Kidney (tissue), 14 donors: ENCODE data around the gene HSH2D. TPM values are rescaled to one million over a fixed set of nuclear protein-coding genes. Genes with fewer than 3 reads are reported as not detected.

Experiments used
- DNase-seq, 5 donors: peaks; one replicate each; pipeline ENCODE4 v3.0.0-alpha.2; 2013 to 2020
- FAIRE-seq: peaks from 2 replicates; lab custom pipeline; 2012; peaks lifted over from hg19 to GRCh38; lab: Jason Lieb, UNC
- H3K27ac ChIP-seq, 2 donors: one replicate each; pipeline ENCODE4 v1.7.0; 2013; ENCODE audit warnings: low read depth in 2 of 2, low read length in 2 of 2, inconsistent platforms in 1 of 2
- H3K27me3 ChIP-seq: one replicate; pipeline ENCODE4 v1.7.1; 2013; ENCODE audit warnings: low read length, inconsistent platforms; ENCODE audit not compliant: control insufficient read depth, insufficient read depth
- H3K36me3 ChIP-seq, 3 donors: one replicate each; pipeline versions ENCODE4 v1.7.0 to v1.7.1; 2013; ENCODE audit warnings: low read length in 3 of 3, control low read depth in 1 of 3, inconsistent platforms in 1 of 3; ENCODE audit not compliant: insufficient read depth in 3 of 3, control insufficient read depth in 2 of 3
- H3K4me1 ChIP-seq, 3 donors: one replicate each; pipeline versions ENCODE4 v1.7.0 to v1.7.1; 2013; ENCODE audit warnings: low read length in 3 of 3, inconsistent platforms in 1 of 3, low read depth in 1 of 3; ENCODE audit not compliant: control insufficient read depth in 2 of 3, insufficient read depth in 2 of 3
- H3K4me3 ChIP-seq, 3 donors: one replicate each; pipeline versions ENCODE4 v1.7.0 to v1.8.1; 2013; ENCODE audit warnings: low read length in 3 of 3, control low read depth in 1 of 3, inconsistent platforms in 1 of 3
- H3K9ac ChIP-seq, 3 donors: one replicate each; pipeline versions ENCODE4 v1.7.0 to v1.7.1; 2013; ENCODE audit warnings: low read length in 3 of 3, control low read depth in 1 of 3, inconsistent platforms in 1 of 3
- H3K9me3 ChIP-seq, 3 donors: one replicate each; pipeline versions ENCODE4 v1.7.0 to v1.7.1; 2013; ENCODE audit warnings: low read length in 3 of 3, control low read depth in 1 of 3, inconsistent platforms in 1 of 3; ENCODE audit not compliant: control insufficient read depth in 2 of 3, insufficient read depth in 1 of 3
- intact Hi-C: fragments of 100-400 bp; cut with DNase I; formaldehyde crosslinking; loops from one replicate; pipeline ENCODE4 v1.11.1; 2022
- polyA plus RNA-seq: library from polyadenylated mRNA; stranded (reverse); fragments of 350-450 nt; fragmentation: Illumina TruSeq; extraction: RNeasy Lipid Tissue Mini Kit (QIAGEN cat#74804); gene quantifications from one replicate; pipeline ENCODE4 v1.2.3, GENCODE V29; 2014; ENCODE audit warnings: low read depth, low replicate concordance; ENCODE audit not compliant: insufficient read depth
- total RNA-seq: library from RNA; stranded (reverse); fragmentation: NEBNext Ultra II Directional; extraction: Animal tissue kit (Norgen Biotek cat#: 25700); gene quantifications from one replicate; pipeline ENCODE4 v1.2.1, GENCODE V29; 2021
- TF ChIP-seq, protein P1 (sequence below): IDR thresholded peaks from 3 replicates; pipeline ENCODE4 v1.5.1; 2012; ENCODE audit warnings: mild to moderate bottlenecking, moderate library complexity, borderline replicate concordance; ENCODE audit not compliant: insufficient read depth; ENCODE audit errors: extremely low read depth
- donor health status: control.
- donor health status: control.
- donor health status: control.
- donor health status: control.
- donor health status: control.
- donor health status: DM: yes; HTN: yes; CAD: no.
- donor health status: Normal renal cell carcinoma (clear cell type).

HSH2D gene
- total and polyA plus RNA-seq, 2 donors from 2014 or later, result 0.41 to 7.7 TPM

DNA sequence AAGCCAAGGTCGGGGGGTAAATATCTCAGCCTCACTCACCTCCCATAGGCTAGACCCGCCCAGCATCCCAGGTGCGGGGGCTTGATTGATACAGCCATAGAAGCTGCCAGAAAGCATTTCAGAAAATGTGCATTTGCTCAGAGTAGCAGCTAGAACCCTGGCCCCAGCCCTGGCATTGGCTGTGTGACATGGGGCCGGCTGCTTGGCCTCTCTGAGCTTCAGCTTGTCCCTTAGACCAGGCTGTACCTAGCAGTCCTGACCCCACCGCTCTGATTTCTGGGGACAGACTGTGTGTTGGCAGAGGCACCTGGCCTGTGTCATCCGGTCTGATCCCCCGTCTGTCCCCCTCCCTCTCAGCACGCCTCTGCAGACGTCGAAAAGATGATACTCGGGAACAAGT, 16.4 kb upstream of the HSH2D start:
- Histone ChIP-seq H3K9ac (no peak overlapping the region), H3K4me3 (no peak overlapping the region), H3K36me3 (peaks cover 4 to 54% (median 40%) of the 10 kb centered on the region in 3 donors), H3K4me1 (no peaks in the 10 kb centered on the region), H3K27ac (no peak overlapping the region), H3K9me3 (no peaks in the 10 kb centered on the region), H3K27me3 (no peaks in the 10 kb centered on the region)
- DNase-seq (no peak), FAIRE-seq (no peak)
- TF ChIP-seq, protein P1, sequence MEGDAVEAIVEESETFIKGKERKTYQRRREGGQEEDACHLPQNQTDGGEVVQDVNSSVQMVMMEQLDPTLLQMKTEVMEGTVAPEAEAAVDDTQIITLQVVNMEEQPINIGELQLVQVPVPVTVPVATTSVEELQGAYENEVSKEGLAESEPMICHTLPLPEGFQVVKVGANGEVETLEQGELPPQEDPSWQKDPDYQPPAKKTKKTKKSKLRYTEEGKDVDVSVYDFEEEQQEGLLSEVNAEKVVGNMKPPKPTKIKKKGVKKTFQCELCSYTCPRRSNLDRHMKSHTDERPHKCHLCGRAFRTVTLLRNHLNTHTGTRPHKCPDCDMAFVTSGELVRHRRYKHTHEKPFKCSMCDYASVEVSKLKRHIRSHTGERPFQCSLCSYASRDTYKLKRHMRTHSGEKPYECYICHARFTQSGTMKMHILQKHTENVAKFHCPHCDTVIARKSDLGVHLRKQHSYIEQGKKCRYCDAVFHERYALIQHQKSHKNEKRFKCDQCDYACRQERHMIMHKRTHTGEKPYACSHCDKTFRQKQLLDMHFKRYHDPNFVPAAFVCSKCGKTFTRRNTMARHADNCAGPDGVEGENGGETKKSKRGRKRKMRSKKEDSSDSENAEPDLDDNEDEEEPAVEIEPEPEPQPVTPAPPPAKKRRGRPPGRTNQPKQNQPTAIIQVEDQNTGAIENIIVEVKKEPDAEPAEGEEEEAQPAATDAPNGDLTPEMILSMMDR, result no peak
- intact Hi-C loops, result no loop called here

- intact Hi-C loops, result no loop called here
- Histone ChIP-seq H3K4me1 (no peaks in the 10 kb centered on the region), H3K27me3 (no peaks in the 10 kb centered on the region), H3K4me3 (no peak overlapping the region), H3K9ac (no peak overlapping the region), H3K36me3 (peaks cover 4 to 49% (median 35%) of the 10 kb centered on the region in 3 donors), H3K9me3 (no peaks in the 10 kb centered on the region), H3K27ac (no peak overlapping the region)
- FAIRE-seq (no peak), DNase-seq (no peak)
- TF ChIP-seq, protein P1, result no peak
Measured at GRCh38 chr19:16127776-16128371, 15.6 kb upstream of the HSH2D start.

GRCh38 chr19:16131648-16132047, 11.8 kb upstream of the HSH2D start:
- FAIRE-seq (no peak), DNase-seq (no peak)
- Histone ChIP-seq H3K4me3 (no peak overlapping the region), H3K9me3 (no peaks in the 10 kb centered on the region), H3K9ac (no peak overlapping the region), H3K36me3 (peaks cover 4 to 40% (median 32%) of the 10 kb centered on the region in 3 donors), H3K4me1 (no peaks in the 10 kb centered on the region), H3K27me3 (no peaks in the 10 kb centered on the region), H3K27ac (no peak overlapping the region)
- intact Hi-C loops, result no loop called here
- TF ChIP-seq, protein P1, result no peak

GRCh38 chr19:16133818-16134217, 9.7 kb upstream of the HSH2D start:
- intact Hi-C loops, result no loop called here
- Histone ChIP-seq H3K36me3 (peaks cover 3 to 36% (median 15%) of the 10 kb centered on the region in 3 donors), H3K27me3 (no peaks in the 10 kb centered on the region), H3K9ac (no peak overlapping the region), H3K27ac (no peak overlapping the region), H3K4me1 (no peaks in the 10 kb centered on the region), H3K9me3 (no peaks in the 10 kb centered on the region), H3K4me3 (no peak overlapping the region)
- FAIRE-seq, result no peak
- TF ChIP-seq, protein P1, result no peak
- no peak for DNase-seq
